Heart right ventricle (tissue), 16 donors: ENCODE results near the gene CACNA1B. TPM values are rescaled to one million over a fixed set of nuclear protein-coding genes. Genes with fewer than 3 reads are reported as not detected.

Experiments used
- ATAC-seq, 8 donors: fragments of 200-7000 bp; cut with Tn5 transposase; one replicate each; pipeline ENCODE4 v1.9.1; 2020; ENCODE audit warnings: mild to moderate bottlenecking in 8 of 8, moderate library complexity in 8 of 8, moderate number of reproducible peaks in 1 of 8
- DNase-seq, 2 donors: peaks; one replicate each; pipeline ENCODE4 v3.0.0-alpha.2; 2020
- H3K27ac ChIP-seq, 10 donors: fragments of 200-600 bp; sonication (generic) in 2 of 10; one replicate each; pipeline versions ENCODE4 v1.5.0 to v1.8.0; 2020 to 2022; ENCODE audit warnings: mild to moderate bottlenecking in 3 of 10
- H3K27me3 ChIP-seq, 7 donors: fragments of 200-600 bp; one replicate each; pipeline ENCODE4 v1.8.0; 2021 to 2022; ENCODE audit warnings: mild to moderate bottlenecking in 2 of 7
- H3K36me3 ChIP-seq, 9 donors: fragments of 200-600 bp; sonication (generic) in 1 of 9; one replicate each; pipeline versions ENCODE4 v1.5.0 to v1.8.0; 2020 to 2022; ENCODE audit warnings: mild to moderate bottlenecking in 2 of 9
- H3K4me1 ChIP-seq, 9 donors: fragments of 200-600 bp; sonication (generic) in 1 of 9; one replicate each; pipeline versions ENCODE4 v1.5.0 to v1.8.0; 2020 to 2022; ENCODE audit warnings: mild to moderate bottlenecking in 4 of 9
- H3K4me3 ChIP-seq, 10 donors: fragments of 200-600 bp; sonication (generic) in 2 of 10; one replicate each; pipeline versions ENCODE4 v1.5.0 to v1.8.0; 2020 to 2022; ENCODE audit warnings: mild to moderate bottlenecking in 7 of 10, moderate library complexity in 2 of 10
- H3K9me3 ChIP-seq, 11 donors: fragments of 200-600 bp in 10 of 11; sonication (generic) in 2 of 11; one replicate each; pipeline versions ENCODE4 v1.5.0 to v1.8.0; 2013 to 2022; ENCODE audit warnings: mild to moderate bottlenecking in 2 of 11, control low read depth in 1 of 11, moderate library complexity in 1 of 11
- CTCF ChIP-seq, 9 donors: fragments of 200-600 bp; sonication (generic) in 2 of 9; IDR thresholded peaks; one replicate each; pipeline versions ENCODE4 v1.5.0 to v1.8.0; 2021 to 2022; ENCODE audit warnings: antibody characterized with exemption in 9 of 9, mild to moderate bottlenecking in 5 of 9, moderate library complexity in 1 of 9
- WGBS, 2 donors: extraction: QIAGEN DNeasy Blood & Tissue Kit; methylation state at CpG; one replicate each; pipeline ENCODE4 v1.1.7; 2013; ENCODE audit warnings: inconsistent platforms in 1 of 2; 5-methylcytosine and 5-hydroxymethylcytosine counted together
- intact Hi-C, 10 donors: fragments of 100-400 bp; cut with DNase I; formaldehyde crosslinking; loops; one replicate each; pipeline versions ENCODE4 v1.11.1 to v1.14.2; 2022
- polyA plus RNA-seq, 2 donors: library from polyadenylated mRNA; stranded (reverse); fragments of 200-250 nt; gene quantifications; one replicate each; pipeline ENCODE4 v1.2.3, GENCODE V29; 2013
- total RNA-seq, 10 donors: library from RNA; stranded (reverse); fragmentation: NEBNext Ultra II Directional in 3 of 10; extraction: Animal tissue kit (Norgen Biotek cat#: 25700) in 3 of 10; gene quantifications; one replicate each; pipeline versions ENCODE4 v1.2.1 to v1.2.4, GENCODE V29; 2021 to 2023
- donor health status: Arrhythmogenic right ventricular cardiomyopathy.
- donor health status: ischemic (EF 13 %, LVEDD 7.1; RV severe dilation, severe dysfunction).
- donor health status: healthy with polysubstance abuse.
- donor health status: DM: no; HTN: yes; CAD: no.
- donor health status: DM: no; HTN: no; CAD: no.
- donor health status: ischemic (EF 25% LVEDD 6.9; RV normal size, moderate dysfunction).
- donor health status: ischemic (EF 25% LVEDD 5.7; RV mildly dilated, moderate dysfunction).
- donor health status: healthy.
- donor health status: DM: yes; HTN: yes; CAD: no.
- donor health status: Ischemic cardiomyopathy.
- donor health status: ischemic (EF 35%, LVEDD 5.7; RV mildly dilated, moderate dysfunction).
- donor health status: nonischemic (EF 11% LVEDD 7.7; RV severe dilation, severe dysfunction).
- donor health status: DM: yes; HTN: yes; CAD: no.
- donor health status: PGD.
- donor health status: ischemic (EF 29% LVEDD 5.4; RV normal size, mild dysfunction).
- donor health status: nonischemic (EF 23%, LVEDD 6.1; RV moderate dilation, normal function).

Gene CACNA1B
- total and polyA plus RNA-seq, 12 donors: under 0.01 to 0.66 (median 0.15) TPM; not detected in 1

- intact Hi-C loops: no loop called here
- H3K27ac ChIP-seq: no peak overlapping the region
- DNase-seq (no peak), ATAC-seq (peak in 1 of 8 donors; percentile 17)
- no peaks in the 10 kb centered on the region for H3K9me3 ChIP-seq
- no peak for TF ChIP-seq CTCF (IDR thresholded peaks at IDR 0.05)
- H3K4me1 ChIP-seq: no peaks in the 10 kb centered on the region
- no peak overlapping the region for H3K4me3 ChIP-seq
- WGBS, 2 donors: 87 to 91% methylated on average over 9 of the region's 9 CpGs
- no peaks in the 10 kb centered on the region for H3K36me3 ChIP-seq
- H3K27me3 ChIP-seq: peaks cover 0 to 26% (median 14%) of the 10 kb centered on the region in 7 donors
Measured at GRCh38 chr9:138077126-138077525, 199.5 kb downstream of the CACNA1B start.

- H3K9me3 ChIP-seq: no peaks in the 10 kb centered on the region
- TF ChIP-seq CTCF (IDR thresholded peaks at IDR 0.05): no peak
- intact Hi-C loops: no loop called here
- H3K4me3 ChIP-seq: no peak overlapping the region
- 82 to 88% methylated on average over 13 of the region's 13 CpGs for WGBS, 2 donors
- H3K27ac ChIP-seq: no peak overlapping the region
- DNase-seq: no peak
- no peaks in the 10 kb centered on the region for H3K36me3 ChIP-seq
- no peak for ATAC-seq
- peaks cover 0 to 18% (median 5%) of the 10 kb centered on the region in 7 donors for H3K27me3 ChIP-seq
- H3K4me1 ChIP-seq: no peaks in the 10 kb centered on the region
Measured at GRCh38 chr9:138077898-138078540, 200.4 kb downstream of the CACNA1B start.

GRCh38 chr9:138078846-138079245, 201.3 kb downstream of the CACNA1B start:
- no peak for TF ChIP-seq CTCF (IDR thresholded peaks at IDR 0.05)
- Histone ChIP-seq H3K4me3 (no peak overlapping the region), H3K27me3 (peaks cover 0 to 15% (median 0%) of the 10 kb centered on the region in 7 donors), H3K36me3 (no peaks in the 10 kb centered on the region), H3K9me3 (no peaks in the 10 kb centered on the region), H3K4me1 (no peaks in the 10 kb centered on the region), H3K27ac (no peak overlapping the region)
- intact Hi-C loops: no loop called here
- ATAC-seq: no peak
- WGBS, 2 donors: 87 to 92% methylated on average over 9 of the region's 9 CpGs
- no peak for DNase-seq

GRCh38 chr9:138080979-138081378, 203.4 kb downstream of the CACNA1B start:
- no peak overlapping the region for H3K27ac ChIP-seq
- intact Hi-C loops: no loop called here
- no peak overlapping the region for H3K4me3 ChIP-seq
- no peaks in the 10 kb centered on the region for H3K4me1 ChIP-seq
- peaks cover 0 to 15% (median 0%) of the 10 kb centered on the region in 7 donors for H3K27me3 ChIP-seq
- ATAC-seq (no peak), DNase-seq (no peak)
- peaks cover 0 to 20% (median 8%) of the 10 kb centered on the region in 11 donors for H3K9me3 ChIP-seq
- no peaks in the 10 kb centered on the region for H3K36me3 ChIP-seq
- TF ChIP-seq CTCF (IDR thresholded peaks at IDR 0.05): no peak
- 75 to 83% methylated on average over 5 of the region's 5 CpGs for WGBS, 2 donors
